Activated naive CD4-positive, alpha-beta T cell (primary cell): ENCODE measurements around the gene ZNF784.

Source experiments
- DNase-seq, 4 experiments: peaks; one replicate each; lab custom pipeline; 2025; lab: John Stamatoyannopoulos, UW

ZNF784 gene

GRCh38 chr19:55624109-55625003 is at the start of gene ZNF784:
ZNF784 (minus strand) TSS chr19:55624566; CDS start chr19:55624561, 5 bp downstream.
- DNase-seq, result peak; percentile 93 to 96 (median 94)

- DNase-seq, result no peak
These were observed 49.5 kb upstream of the ZNF784 start for GRCh38 chr19:55673889-55674288.

- no peak for DNase-seq
These were observed 49.1 kb upstream of the ZNF784 start for GRCh38 chr19:55673465-55673864.

- no peak for DNase-seq
These were observed 48.1 kb upstream of the ZNF784 start for GRCh38 chr19:55672418-55672817.

- no peak for DNase-seq
These were observed 46.6 kb upstream of the ZNF784 start for GRCh38 chr19:55671054-55671378.

- DNase-seq, result peak in 1 of 4 experiments; percentile 30
These were observed 46.1 kb upstream of the ZNF784 start for GRCh38 chr19:55670280-55671053.

- DNase-seq, result no peak
These were observed 45.3 kb upstream of the ZNF784 start for GRCh38 chr19:55669418-55670279.

- DNase-seq, result no peak
These were observed 44.4 kb upstream of the ZNF784 start for GRCh38 chr19:55668603-55669348.

- no peak for DNase-seq
These were observed 43.6 kb upstream of the ZNF784 start for GRCh38 chr19:55667958-55668357.

- DNase-seq, result no peak
These were observed 43.1 kb upstream of the ZNF784 start for GRCh38 chr19:55667511-55667910.

- no peak for DNase-seq
These were observed 42.6 kb upstream of the ZNF784 start for GRCh38 chr19:55667006-55667381.

- no peak for DNase-seq
These were observed 42.1 kb upstream of the ZNF784 start for GRCh38 chr19:55666343-55667005.

- no peak for DNase-seq
These were observed 39.6 kb upstream of the ZNF784 start for GRCh38 chr19:55663846-55664536.

- no peak for DNase-seq
These were observed 37.5 kb upstream of the ZNF784 start for GRCh38 chr19:55661826-55662225.

GRCh38 chr19:55660991-55661390 is 36.6 kb upstream of the ZNF784 start:
- no peak for DNase-seq

GRCh38 chr19:55660404-55660803 is 36.0 kb upstream of the ZNF784 start:
- no peak for DNase-seq

- DNase-seq, result no peak
These were observed 35.5 kb upstream of the ZNF784 start for GRCh38 chr19:55659822-55660221.

- no peak for DNase-seq
These were observed 34.6 kb upstream of the ZNF784 start for GRCh38 chr19:55658846-55659459.

GRCh38 chr19:55656988-55657747 is 32.8 kb upstream of the ZNF784 start:
- DNase-seq, result no peak
